HepG2 (cell line): Measurements from ENCODE around the gene CTDNEP1. TPM values are rescaled to one million over a fixed set of nuclear protein-coding genes. Genes with fewer than 3 reads are reported as not detected.
A peak's percentile ranks its signal among the peaks of the same experiment; 100 is the strongest.

ENCODE experiments used
- CEBPB ChIP-seq: IDR thresholded peaks from 2 replicates; pipeline ENCODE4 v1.6.1; 2011; ENCODE audit warnings: low read depth, low read length, improper control_type of control experiment, borderline replicate concordance
- GRHL1 ChIP-seq: sonication (generic); formaldehyde crosslinking; conservative IDR thresholded peaks from 2 replicates; pipeline ENCODE4 v1.8.0; 2022; ENCODE audit warnings: missing genetic modification reagents
- NBN ChIP-seq: fragments of 450-650 bp; conservative IDR thresholded peaks from 2 replicates; pipeline ENCODE4 v1.6.1; 2017
- XBP1 ChIP-seq: sonication (generic); formaldehyde crosslinking; IDR thresholded peaks from 2 replicates; pipeline ENCODE4 v1.5.0; 2020; ENCODE audit warnings: missing genetic modification reagents
- ZBTB40 ChIP-seq, 2 experiments: fragments of 450-650 bp in 1 of 2; sonication (generic) in 1 of 2; formaldehyde crosslinking in 1 of 2; IDR thresholded peaks; 2 replicates each; pipeline versions ENCODE4 v1.6.1 to v1.8.0; 2016 to 2022; ENCODE audit warnings: antibody characterized with exemption in 1 of 2, mild to moderate bottlenecking in 1 of 2, missing genetic modification reagents in 1 of 2
- ZNF18 ChIP-seq: sonication (generic); formaldehyde crosslinking; IDR thresholded peaks from 2 replicates; pipeline ENCODE4 v1.8.0; 2022; ENCODE audit warnings: mild to moderate bottlenecking, missing genetic modification reagents; ENCODE audit not compliant: insufficient replicate concordance
- ZNF572 ChIP-seq: sonication (generic); formaldehyde crosslinking; IDR thresholded peaks from 2 replicates; pipeline ENCODE4 v1.5.1; 2020; ENCODE audit warnings: mild to moderate bottlenecking, missing genetic modification reagents
- ZNF777 ChIP-seq: sonication (generic); formaldehyde crosslinking; IDR thresholded peaks from 2 replicates; pipeline ENCODE4 v1.4.0; 2020; ENCODE audit warnings: missing genetic modification reagents
- polyA plus RNA-seq, 8 experiments: library from polyadenylated mRNA; depleted of rRNA in 3 of 8; stranded (reverse) in 7 of 8; unstranded in 1 of 8; fragments of >200 nt; fragmentation: Illumina TruSeq in 4 of 8; extraction: Trizol in 4 of 8; gene quantifications; 2 replicates each; pipeline versions ENCODE4 v1.2.1 to v1.2.3, GENCODE V29; 2011 to 2016; ENCODE audit warnings: low read depth in 4 of 8, missing spikeins in 1 of 8, mixed read lengths in 1 of 8; ENCODE audit not compliant: insufficient read depth in 1 of 8
- total RNA-seq, 5 experiments: library from RNA; depleted of rRNA; stranded (reverse); fragments of >200 nt; fragmentation: Illumina TruSeq; extraction: Trizol; gene quantifications; 2 replicates each; pipeline ENCODE4 v1.2.3, GENCODE V29; 2016; ENCODE audit warnings: low read depth in 1 of 5
- TF ChIP-seq, protein P1 (sequence below): sonication (generic); formaldehyde crosslinking; IDR thresholded peaks from 2 replicates; pipeline ENCODE4 v1.4.0; 2020; ENCODE audit warnings: missing genetic modification reagents

CTDNEP1 gene
- total and polyA plus RNA-seq, 2 of the 13 experiments (the other 11 are each of a cell fraction or from before 2014, with no cell fraction given): 19.8 to 118 TPM

DNA sequence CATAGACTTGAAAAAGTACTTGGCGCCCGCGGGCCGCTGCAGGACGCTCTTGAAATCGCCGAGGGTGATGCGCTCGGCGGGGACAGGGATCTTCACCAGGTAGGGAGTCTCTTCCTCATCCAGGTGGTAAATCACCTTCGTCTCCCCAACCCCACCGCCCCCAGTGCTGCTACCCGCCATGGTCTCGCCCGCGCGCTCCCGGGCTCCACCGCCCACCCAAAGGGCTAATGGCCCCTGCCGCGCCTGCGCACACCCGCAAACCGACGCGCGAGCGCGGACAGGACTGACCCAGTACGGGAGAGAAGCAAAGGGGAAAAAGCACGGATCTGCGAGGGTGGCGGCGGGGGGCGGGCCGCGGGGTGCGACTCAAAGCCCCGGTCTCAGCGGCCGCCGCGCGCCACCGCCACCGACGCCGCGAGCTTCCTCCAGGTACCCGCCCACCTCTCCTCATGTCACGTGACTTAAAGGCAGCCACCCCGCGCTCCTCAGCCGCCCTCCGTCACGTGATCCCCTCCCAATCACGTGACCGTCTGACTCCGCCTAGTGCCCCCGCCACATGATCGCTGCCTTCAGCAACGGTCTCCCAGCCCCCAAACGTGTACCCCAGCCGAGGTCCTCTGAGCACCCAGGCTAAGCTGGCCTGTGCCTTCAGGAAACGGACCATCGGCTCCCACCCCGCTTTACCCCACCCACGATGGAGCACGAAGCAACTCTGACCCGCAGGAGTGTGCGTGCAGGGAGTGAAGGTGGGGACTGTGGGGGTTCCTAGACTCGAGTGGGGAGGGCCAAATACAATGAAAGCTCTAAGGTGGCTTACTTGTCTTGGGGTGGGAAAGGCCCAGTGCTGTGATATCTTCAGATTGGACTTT is 17.2 kb downstream of the CTDNEP1 start, which contains the start of gene DVL2 (continued):
- no peak for TF ChIP-seq ZNF18 (CRISPR knock-in tag)
- no peak for TF ChIP-seq GRHL1
- no peak for TF ChIP-seq NBN
- peak; percentile 79 for TF ChIP-seq ZNF777
- TF ChIP-seq, protein P1, sequence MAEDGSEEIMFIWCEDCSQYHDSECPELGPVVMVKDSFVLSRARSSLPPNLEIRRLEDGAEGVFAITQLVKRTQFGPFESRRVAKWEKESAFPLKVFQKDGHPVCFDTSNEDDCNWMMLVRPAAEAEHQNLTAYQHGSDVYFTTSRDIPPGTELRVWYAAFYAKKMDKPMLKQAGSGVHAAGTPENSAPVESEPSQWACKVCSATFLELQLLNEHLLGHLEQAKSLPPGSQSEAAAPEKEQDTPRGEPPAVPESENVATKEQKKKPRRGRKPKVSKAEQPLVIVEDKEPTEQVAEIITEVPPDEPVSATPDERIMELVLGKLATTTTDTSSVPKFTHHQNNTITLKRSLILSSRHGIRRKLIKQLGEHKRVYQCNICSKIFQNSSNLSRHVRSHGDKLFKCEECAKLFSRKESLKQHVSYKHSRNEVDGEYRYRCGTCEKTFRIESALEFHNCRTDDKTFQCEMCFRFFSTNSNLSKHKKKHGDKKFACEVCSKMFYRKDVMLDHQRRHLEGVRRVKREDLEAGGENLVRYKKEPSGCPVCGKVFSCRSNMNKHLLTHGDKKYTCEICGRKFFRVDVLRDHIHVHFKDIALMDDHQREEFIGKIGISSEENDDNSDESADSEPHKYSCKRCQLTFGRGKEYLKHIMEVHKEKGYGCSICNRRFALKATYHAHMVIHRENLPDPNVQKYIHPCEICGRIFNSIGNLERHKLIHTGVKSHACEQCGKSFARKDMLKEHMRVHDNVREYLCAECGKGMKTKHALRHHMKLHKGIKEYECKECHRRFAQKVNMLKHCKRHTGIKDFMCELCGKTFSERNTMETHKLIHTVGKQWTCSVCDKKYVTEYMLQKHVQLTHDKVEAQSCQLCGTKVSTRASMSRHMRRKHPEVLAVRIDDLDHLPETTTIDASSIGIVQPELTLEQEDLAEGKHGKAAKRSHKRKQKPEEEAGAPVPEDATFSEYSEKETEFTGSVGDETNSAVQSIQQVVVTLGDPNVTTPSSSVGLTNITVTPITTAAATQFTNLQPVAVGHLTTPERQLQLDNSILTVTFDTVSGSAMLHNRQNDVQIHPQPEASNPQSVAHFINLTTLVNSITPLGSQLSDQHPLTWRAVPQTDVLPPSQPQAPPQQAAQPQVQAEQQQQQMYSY (CRISPR knock-in tag): peak; percentile 61; the same call in 1 of the 2 replicates
- TF ChIP-seq CEBPB: no peak
- no peak for TF ChIP-seq XBP1
- TF ChIP-seq ZBTB40 (IDR thresholded peaks at IDR 0.05): no peak
- peak; percentile 77; the same call in 1 of the 2 replicates for TF ChIP-seq ZBTB40 (CRISPR knock-in tag; IDR thresholded peaks at IDR 0.05)
- TF ChIP-seq ZNF572 (CRISPR knock-in tag): no peak
